A549 (cell line): ENCODE data around the gene TREML2.

Experiments used
- CHD4 ChIP-seq: fragments of 200-600 bp; sonication (generic); IDR thresholded peaks from 2 replicates; pipeline ENCODE4 v1.6.1; 2016; ENCODE audit warnings: antibody characterized with exemption, mild to moderate bottlenecking, borderline replicate concordance
- CTCF ChIP-seq: fragments of >200 bp; sonication (Bioruptor Twin); formaldehyde crosslinking; IDR thresholded peaks from 3 replicates; pipeline ENCODE4 v1.5.1; 2016
- E2F6 ChIP-seq: IDR thresholded peaks from 2 replicates; pipeline ENCODE4 v1.6.1; 2012; ENCODE audit warnings: low read depth, borderline replicate concordance
- EP300 ChIP-seq, 2 experiments: fragments of >200 bp; sonication (Bioruptor Twin); formaldehyde crosslinking; IDR thresholded peaks; 2 replicates in 1 of 2; 3 replicates in 1 of 2; pipeline ENCODE4 v1.6.1; 2016 to 2017
- ESRRA ChIP-seq: fragments of 150-350 bp; IDR thresholded peaks from 2 replicates; pipeline ENCODE4 v1.6.1; 2014; ENCODE audit warnings: mild to moderate bottlenecking, low read length, borderline replicate concordance
- FOXS1 ChIP-seq: fragments of 250-450 bp; sonication (Bioruptor Pico); IDR thresholded peaks from 2 replicates; pipeline ENCODE4 v1.5.0; 2020; ENCODE audit warnings: mild to moderate bottlenecking, moderate library complexity
- HOXA7 ChIP-seq: fragments of 250-450 bp; sonication (Bioruptor Pico); IDR thresholded peaks from 2 replicates; pipeline ENCODE4 v1.5.0; 2020; ENCODE audit warnings: mild to moderate bottlenecking, moderate library complexity
- HOXB13 ChIP-seq: fragments of 250-450 bp; sonication (Bioruptor Pico); IDR thresholded peaks from 2 replicates; pipeline ENCODE4 v1.5.0; 2020; ENCODE audit warnings: low read depth, mild to moderate bottlenecking, moderate library complexity
- MAX ChIP-seq: IDR thresholded peaks from 2 replicates; pipeline ENCODE4 v1.6.1; 2012
- POLR2A ChIP-seq: IDR thresholded peaks from 2 replicates; pipeline ENCODE4 v1.6.1; 2012; ENCODE audit warnings: mild to moderate bottlenecking, low read length
- RAD21 ChIP-seq, 2 experiments: fragments of >200 bp in 1 of 2; sonication (Bioruptor Twin) in 1 of 2; formaldehyde crosslinking in 1 of 2; IDR thresholded peaks in 1 of 2; conservative IDR thresholded peaks in 1 of 2; 2 replicates in 1 of 2; 3 replicates in 1 of 2; pipeline ENCODE4 v1.6.1; 2012 to 2018; ENCODE audit warnings: inconsistent platforms in 1 of 2
- REST ChIP-seq: fragments of 200-600 bp; sonication (generic); IDR thresholded peaks from 2 replicates; pipeline ENCODE4 v1.6.1; 2016; ENCODE audit warnings: antibody characterized with exemption, mild to moderate bottlenecking, moderate library complexity
- ZNF302 ChIP-seq: fragments of 250-450 bp; sonication (Bioruptor Pico); IDR thresholded peaks from 2 replicates; pipeline ENCODE4 v1.9.0; 2021; ENCODE audit warnings: inconsistent platforms, mild to moderate bottlenecking, moderate library complexity
- ZSCAN20 ChIP-seq: fragments of 250-450 bp; sonication (Bioruptor Pico); IDR thresholded peaks from 2 replicates; pipeline ENCODE4 v1.8.0; 2022; ENCODE audit warnings: mild to moderate bottlenecking, moderate library complexity

GRCh38 chr6:41204156-41204555, 3.2 kb upstream of the TREML2 start:
- TF ChIP-seq RAD21 (conservative IDR thresholded peaks at IDR 0.05 in 1 of 2, IDR thresholded peaks at IDR 0.05 in 1 of 2) (no peak), CTCF (no peak), POLR2A (no peak), ZSCAN20 (CRISPR knock-in tag) (no peak), REST (no peak), E2F6 (no peak), FOXS1 (CRISPR knock-in tag) (no peak), CHD4 (no peak), HOXB13 (no peak), HOXA7 (CRISPR knock-in tag) (no peak), MAX (no peak), EP300 (IDR thresholded peaks at IDR 0.05) (no peak), ESRRA (no peak), ZNF302 (CRISPR knock-in tag) (no peak)
